ENCODE measurements around the gene ZCCHC14.

The ZCCHC14 gene

DNA sequence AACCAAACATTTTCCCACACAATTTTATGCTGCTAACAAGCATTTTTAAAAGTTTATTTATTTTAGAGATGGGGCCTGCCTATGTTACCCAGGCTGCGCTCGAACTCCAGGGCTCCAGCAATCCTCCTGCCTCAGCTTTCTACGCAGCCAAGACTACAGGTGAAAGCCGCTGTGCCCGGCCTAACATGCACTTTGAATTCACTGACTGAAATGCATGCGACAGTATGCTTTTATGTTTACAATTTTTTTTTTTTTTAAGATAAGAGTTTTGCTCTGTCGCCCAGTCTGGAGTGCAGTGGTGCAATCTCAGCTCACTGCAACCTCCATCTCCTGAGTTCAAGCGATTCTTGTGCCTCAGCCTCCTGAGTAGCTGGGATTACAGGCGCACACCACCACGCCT lies 52.9 kb downstream of the ZCCHC14 start:
- H3K4me3 ChIP-seq (ENCODE audit: low read depth, low read length) = no peak overlapping the region
- DNase-seq (ENCODE audit: low read depth) = no peak

DNA sequence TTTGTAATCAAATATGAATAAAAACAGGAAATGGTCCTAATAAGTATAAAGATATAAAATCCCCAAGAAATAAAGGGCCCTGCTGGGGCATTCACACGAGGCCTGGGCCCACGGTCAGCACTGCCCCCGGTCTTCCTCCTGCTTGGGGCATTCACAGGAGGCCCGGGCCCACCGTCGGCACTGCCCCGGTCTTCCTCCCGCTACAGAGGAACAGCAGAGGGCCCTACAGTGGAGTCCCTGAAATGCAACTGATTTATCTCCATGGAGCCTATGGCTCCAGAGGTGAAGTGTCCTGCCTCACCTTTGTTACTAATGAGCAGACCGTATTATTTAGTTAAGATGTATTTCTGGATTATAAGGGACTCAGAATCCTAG lies 54.2 kb downstream of the ZCCHC14 start:
- no peak overlapping the region for H3K4me3 ChIP-seq (ENCODE audit: low read depth, low read length)
- no peak for DNase-seq (ENCODE audit: low read depth)

GRCh38 chr16:87437911-87438610 lies 54.8 kb downstream of the ZCCHC14 start:
- no peak for DNase-seq (ENCODE audit: low read depth)
- no peak overlapping the region for H3K4me3 ChIP-seq (ENCODE audit: low read depth, low read length)

- no peak for DNase-seq (ENCODE audit: low read depth)
- H3K4me3 ChIP-seq (ENCODE audit: low read depth, low read length) = no peak overlapping the region
These were observed 55.5 kb downstream of the ZCCHC14 start for GRCh38 chr16:87437327-87437726.

- H3K4me3 ChIP-seq (ENCODE audit: low read depth, low read length) = peak overlapping the region; percentile 31
- DNase-seq (ENCODE audit: low read depth) = peak; percentile 24
These were observed 56.3 kb downstream of the ZCCHC14 start for GRCh38 chr16:87436225-87437172.

DNA sequence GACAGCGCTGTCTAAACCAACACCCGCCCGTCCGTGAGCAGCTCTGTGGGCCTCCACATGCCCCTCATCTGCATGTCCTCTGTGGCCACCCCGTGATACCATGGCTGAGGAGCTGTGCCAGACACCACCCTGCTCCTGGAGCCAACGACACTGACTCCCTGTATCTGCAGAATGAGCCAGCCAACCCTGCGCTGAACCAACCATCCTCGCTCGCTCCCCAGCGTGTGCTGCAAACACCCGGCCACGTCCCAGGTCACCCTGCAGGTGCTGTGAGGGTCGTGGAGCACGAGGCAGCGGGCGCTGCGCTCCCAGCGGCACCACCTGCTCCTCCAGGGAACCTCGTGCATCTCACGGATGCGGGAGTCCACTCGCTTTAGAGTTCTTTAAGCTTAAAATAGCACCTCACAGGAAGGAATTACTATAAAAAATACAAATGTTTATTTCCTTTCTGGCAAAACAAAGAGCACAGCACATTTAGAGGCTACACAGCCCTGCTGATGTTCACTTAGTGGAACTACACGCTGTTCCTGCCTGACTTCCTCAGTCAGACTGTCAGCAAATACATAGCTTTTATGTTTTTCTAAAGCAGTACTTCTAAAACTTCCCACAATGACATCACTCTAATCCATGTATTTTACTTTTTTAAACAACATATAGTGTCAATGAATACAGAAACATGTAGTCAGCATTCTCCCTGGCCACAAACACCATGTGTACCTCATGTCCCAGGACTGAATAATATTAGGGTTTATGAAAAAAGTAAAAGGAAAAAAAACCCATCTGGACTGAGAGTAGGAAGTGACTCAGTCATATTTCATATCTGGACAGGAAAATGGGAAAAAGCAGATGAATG lies 57.2 kb downstream of the ZCCHC14 start:
- DNase-seq (ENCODE audit: low read depth) = peak; percentile 51
- H3K4me3 ChIP-seq (ENCODE audit: low read depth, low read length) = peak overlapping the region; percentile 31

DNA sequence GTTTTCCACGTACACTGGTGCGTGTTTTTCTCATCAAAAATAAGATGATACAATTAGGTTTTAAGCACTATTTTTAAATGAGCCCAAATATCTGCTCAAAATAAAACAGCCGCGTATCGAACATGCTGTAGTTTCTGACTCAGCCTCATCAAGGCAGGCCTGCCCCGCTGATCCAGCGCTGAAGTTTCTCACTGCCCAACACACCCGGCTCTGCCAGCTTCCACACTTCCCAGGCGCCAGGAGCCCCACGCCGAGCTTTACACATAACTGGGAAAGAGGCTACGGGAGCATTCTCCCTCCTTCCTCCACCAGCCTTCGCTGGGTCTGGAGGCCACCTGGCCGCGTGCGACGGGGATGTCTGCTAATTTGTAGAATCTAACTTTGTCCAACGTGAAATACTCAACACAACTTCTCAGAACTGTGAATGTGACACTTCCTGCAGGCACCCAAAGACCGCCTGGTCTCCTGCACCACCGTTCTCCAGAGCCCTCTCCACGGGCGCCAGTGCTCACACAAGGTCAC lies 58.6 kb downstream of the ZCCHC14 start:
- DNase-seq (ENCODE audit: low read depth) = no peak
- H3K4me3 ChIP-seq (ENCODE audit: low read depth, low read length) = no peak overlapping the region

- DNase-seq (ENCODE audit: low read depth) = no peak
- no peak overlapping the region for H3K4me3 ChIP-seq (ENCODE audit: low read depth, low read length)
These were observed 60.4 kb downstream of the ZCCHC14 start for GRCh38 chr16:87432330-87432915.

DNA sequence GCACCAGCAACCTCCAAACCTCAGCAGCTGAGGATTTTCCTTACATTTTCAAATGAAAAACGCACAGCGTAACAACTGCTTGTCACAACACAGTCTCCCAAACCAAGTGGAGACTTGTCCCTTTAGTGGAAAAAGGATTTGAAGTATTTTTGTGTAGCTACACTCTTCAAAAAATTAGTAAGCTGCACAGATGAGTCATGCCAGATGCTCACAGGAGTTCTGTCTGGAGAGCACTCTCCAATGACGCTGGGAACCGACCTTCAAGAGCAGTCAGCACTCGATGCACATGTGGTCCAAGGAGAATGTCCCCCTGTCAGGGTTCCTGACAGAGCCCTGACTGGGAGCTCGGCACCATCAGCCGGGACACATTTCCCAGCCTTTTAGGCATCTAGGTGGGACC lies 60.9 kb downstream of the ZCCHC14 start:
- peak; percentile 64 for DNase-seq (ENCODE audit: low read depth)
- no peak overlapping the region for H3K4me3 ChIP-seq (ENCODE audit: low read depth, low read length)

DNA sequence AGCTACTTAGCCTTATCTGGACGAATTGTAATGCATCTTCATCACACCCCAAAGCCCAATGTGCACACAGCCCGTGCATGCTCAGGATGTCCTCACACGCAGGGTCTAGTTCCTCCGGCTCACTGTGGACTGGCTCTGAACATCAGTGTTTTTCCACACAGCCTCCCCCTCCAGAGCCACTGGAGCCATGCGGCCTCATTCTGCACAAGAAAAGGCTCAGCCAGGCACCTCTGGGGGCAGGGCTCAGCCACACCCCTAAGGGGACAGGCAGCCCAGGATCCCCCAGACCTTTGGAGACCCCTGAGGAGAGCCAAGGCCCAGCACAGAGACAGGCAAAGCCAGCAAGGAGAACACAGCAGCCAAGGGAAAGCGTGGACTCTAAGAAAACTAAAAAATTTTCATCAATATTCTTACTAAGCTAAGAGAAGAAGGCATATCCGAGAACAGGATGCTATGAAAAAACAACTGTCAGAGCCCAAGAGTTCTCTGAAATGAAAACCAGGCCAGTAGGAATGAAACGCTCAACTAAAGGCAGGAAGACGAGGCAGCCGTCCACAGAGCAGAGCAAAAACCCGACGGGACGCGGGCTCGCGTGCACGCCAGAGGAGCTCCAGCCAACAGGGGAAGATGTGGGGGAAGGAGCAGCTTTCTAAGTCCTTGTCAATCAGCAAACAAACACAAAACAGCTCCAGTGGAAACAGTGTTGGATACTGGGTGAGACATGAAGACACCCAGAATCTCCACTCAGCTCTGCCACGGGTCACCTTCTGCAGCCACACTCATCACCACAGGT lies 66.2 kb downstream of the ZCCHC14 start:
- H3K4me3 ChIP-seq (ENCODE audit: low read depth, low read length) = no peak overlapping the region
- no peak for DNase-seq (ENCODE audit: low read depth)

DNA sequence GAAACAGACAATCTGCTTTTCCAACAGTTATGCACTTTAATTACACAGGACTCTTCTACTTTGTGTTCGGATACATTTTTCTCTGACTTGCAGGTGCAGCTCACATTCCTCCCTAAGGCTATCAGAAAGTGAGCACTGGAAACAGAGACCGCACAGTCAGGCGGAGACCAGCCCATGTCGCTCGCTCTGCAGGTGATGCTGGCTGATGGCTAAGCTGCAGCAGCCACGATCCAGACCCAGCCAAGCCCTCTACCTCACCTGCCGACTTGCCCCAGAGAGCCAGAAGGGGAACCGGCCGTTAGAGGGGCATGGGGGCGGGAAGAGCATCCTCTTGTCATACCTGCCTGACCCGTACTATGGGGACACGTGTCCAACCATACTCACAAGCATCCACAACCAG lies 66.9 kb downstream of the ZCCHC14 start:
- no peak overlapping the region for H3K4me3 ChIP-seq (ENCODE audit: low read depth, low read length)
- DNase-seq (ENCODE audit: low read depth) = no peak

- DNase-seq (ENCODE audit: low read depth) = no peak
- no peak overlapping the region for H3K4me3 ChIP-seq (ENCODE audit: low read depth, low read length)
These were observed 68.6 kb downstream of the ZCCHC14 start for GRCh38 chr16:87424266-87424665.

GRCh38 chr16:87423429-87423828 lies 69.4 kb downstream of the ZCCHC14 start:
- no peak overlapping the region for H3K4me3 ChIP-seq (ENCODE audit: low read depth, low read length)
- no peak for DNase-seq (ENCODE audit: low read depth)

GRCh38 chr16:87422106-87422505 lies 70.7 kb downstream of the ZCCHC14 start:
- no peak overlapping the region for H3K4me3 ChIP-seq (ENCODE audit: low read depth, low read length)
- DNase-seq (ENCODE audit: low read depth) = no peak

DNA sequence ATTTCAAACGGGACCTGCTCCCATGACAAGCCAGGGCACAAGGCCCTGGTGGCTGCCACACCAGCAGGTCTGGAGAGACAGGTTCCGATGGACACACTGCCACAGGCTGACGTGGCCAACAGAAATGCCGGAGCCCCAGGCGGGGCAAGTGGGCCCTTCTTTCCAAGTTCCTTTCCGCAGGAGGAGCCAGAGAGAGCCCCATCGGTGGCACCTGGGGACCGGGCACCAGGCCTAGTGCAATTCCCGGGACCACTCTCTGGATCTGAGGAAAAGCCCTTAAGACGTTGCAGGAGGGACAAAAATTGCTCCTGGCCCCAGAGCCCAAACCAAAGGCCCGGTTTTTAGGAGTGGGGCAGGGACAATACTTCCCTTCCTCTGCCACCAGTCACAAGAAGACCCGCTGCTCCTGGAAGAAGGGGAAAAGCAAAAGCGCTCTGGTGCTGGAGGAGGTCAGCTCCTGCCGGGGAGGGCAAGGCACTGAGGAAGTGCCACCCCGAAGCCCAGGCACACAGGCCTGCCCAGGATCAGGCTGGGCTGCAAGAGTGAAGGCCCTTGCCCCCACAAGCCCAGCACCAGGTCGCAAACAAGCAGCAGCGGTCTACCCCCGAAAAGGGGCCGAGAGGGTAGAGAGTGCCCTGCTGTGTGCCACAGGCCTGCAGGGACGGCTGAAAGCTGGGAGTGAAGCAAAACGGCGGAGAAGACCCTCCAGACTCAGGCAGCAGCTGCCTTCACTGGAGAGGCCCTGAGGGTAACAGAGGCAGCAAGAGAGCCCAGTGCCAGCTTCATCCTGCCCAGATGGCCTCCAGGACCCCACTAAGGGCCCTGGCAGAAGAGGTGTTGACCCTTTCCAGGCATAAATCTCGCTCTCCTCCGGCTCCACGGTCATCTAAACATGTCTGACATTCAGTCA lies 71.6 kb downstream of the ZCCHC14 start:
- no peak overlapping the region for H3K4me3 ChIP-seq (ENCODE audit: low read depth, low read length)
- DNase-seq (ENCODE audit: low read depth) = no peak

DNA sequence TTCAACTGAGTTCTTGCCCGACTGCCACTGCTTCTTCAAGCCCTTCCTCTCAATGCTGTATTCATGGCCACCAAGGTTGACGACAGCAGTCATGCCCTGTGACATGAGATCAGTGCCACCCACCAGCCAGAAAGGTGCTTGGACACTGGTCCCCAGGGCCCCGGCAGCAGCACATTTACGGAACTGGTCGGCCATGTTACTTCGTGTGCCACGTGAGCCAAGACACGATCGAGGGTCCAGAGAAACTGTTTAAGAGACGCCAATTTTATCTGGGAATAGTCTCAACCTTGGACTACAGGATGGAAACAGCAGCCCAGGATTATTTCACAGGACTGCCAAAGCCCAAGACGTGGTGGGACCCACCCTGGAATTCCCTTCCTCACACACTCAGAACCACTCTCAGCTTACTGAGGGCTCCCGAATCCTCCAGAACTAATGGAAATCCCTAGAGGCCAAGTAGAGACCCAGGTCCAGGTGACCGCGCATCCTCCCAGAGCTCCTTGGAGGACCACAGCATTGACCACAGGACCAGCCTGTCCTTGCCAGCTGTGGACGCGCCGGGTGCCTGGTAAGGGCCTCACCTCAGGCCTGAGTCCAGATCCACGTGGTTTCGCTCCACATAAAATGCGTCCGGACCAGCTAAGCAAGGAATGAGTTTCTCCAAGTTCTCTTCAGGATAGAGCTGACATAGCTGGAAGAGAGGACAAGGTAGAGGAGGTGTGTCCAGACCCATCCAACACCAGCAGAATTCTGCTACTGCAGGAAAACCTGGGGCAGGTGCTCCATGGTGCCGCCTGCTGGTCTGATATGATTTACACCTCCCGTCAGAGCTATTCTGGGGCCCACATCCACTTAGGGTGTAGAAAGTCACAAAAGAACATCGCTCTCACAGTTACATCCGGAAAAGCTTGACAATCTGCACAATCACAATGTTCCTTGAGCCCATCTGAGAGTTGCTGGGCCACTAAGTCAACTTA lies 72.5 kb downstream of the ZCCHC14 start:
- no peak overlapping the region for H3K4me3 ChIP-seq (ENCODE audit: low read depth, low read length)

More for the DNA sequence above, 72.5 kb downstream of the ZCCHC14 start:
- no peak for DNase-seq (ENCODE audit: low read depth)

Data from skeletal muscle cell (primary cell).